NCI-H446 treated with DMSO at 0.1 percent for 48 hours (cell line): ENCODE results near the gene ARSB.

Experiments used
- DNase-seq: peaks from one replicate; lab custom pipeline; 2025; lab: John Stamatoyannopoulos, UW

The ARSB gene

GRCh38 chr5:78985116-78985724 is at the start of gene ARSB:
ARSB (minus strand) TSS chr5:78985310; CDS start chr5:78985248, 62 bp downstream.
- DNase-seq, result peak; percentile 8

DNA sequence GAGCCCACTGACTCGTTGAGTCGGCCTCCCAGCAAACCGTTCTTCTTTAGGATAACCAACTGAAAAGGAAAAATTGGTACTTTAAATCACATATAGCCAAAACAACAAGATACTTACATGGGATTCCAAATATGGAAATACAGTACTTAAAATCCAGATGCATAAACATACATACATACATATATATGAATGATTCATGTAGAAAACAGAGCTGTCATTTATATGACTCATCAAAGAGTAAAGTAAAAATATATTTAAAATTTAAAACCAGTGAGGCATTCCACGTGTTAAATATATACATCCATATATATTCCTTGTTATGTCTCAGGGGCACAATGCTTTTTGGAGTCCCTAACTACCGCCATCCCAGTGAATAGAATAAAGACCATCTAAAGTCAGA is 47.7 kb upstream of the ARSB start:
- DNase-seq, result no peak

DNA sequence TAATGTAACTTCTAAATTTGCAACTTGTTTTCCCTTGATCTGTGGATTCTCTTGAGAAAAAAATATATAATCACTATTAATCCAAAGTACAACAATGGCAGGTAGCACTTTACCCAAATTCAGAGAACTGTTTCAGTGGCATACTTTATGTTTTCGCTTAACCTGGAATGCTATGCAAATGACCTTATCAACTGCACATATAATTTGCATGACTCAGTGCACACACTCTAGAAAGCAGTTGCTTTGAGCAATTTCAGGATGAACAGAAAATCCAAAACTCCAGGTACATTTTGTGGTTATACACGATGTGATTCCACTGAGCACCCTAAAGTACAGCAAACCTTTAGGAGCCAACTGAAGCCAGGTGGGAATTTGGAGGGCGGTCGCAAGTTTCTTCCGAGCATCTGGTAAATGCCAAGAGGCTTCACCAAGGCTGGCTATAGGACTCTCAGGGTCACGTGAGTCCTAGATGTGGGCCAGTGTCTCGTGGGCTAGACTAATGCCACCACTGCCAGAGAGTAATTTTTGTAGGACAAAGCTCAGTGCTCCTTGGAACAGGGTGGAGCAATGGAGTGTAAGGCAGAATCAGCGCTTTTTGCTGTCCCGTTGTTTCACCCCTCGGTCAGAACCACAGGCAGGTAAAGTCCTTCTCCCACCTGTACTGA is 47.1 kb upstream of the ARSB start:
- no peak for DNase-seq

DNA sequence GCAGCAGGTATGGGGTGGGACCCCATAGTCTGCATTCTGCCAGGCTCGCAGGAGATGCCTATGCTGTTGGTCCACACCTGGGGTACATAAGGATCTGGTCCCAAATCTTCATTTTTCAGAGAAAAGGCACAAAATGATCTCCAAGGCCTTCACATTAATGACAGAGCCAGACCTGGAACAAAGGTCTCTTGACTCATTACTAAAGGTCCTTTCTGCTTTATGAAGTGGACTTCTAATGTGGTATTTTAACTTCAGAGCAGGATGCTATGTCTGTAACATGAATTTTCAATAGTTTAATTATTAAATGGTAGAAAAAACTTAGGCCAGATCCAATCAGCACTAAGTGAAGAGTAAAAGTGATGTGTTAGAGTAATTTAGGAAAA is 46.4 kb upstream of the ARSB start:
- DNase-seq, result no peak

GRCh38 chr5:79030663-79031484 is 45.8 kb upstream of the ARSB start:
- no peak for DNase-seq

DNA sequence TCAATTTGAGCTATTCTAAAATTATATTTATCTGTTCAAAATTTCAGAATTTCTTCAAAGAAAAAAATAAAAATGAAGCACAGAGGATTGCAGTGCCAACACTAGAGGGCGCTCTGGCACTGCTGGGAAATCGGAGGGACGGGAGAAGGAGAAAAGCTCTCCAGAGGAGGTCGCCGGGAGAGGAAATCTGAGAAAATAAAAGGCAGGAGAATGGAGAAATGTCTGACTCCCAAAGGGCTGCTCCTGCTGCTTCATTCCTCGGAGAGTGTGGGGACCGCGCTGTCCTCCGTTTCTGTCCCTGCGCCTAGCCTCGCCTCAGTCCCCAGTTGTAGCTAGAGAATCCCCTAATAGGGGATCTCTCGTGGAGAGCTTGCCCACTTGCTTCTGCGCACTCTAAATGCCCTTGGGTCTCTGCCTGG is 40.0 kb upstream of the ARSB start:
- peak; percentile 5 for DNase-seq

- no peak for DNase-seq
Measured at GRCh38 chr5:79023947-79024346, 38.8 kb upstream of the ARSB start.

DNA sequence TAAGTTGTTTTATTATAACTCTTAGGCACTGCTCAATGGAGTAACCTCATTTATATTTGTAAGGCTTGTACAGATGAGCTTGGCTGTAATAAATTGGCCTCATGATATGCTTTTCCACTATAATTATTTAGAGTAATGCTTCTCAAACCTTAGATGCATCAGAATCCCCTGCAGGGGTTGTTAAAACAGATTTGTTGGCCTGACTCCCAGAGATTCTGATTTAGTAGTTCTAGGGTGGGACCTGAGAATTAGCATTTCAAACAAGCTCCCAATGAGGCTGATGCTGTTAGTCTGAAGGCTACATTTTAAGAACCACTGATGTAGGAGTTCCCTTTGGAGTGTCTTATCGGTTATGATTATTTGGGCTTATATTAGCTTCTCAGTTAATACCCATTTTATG is 38.2 kb upstream of the ARSB start:
- no peak for DNase-seq

GRCh38 chr5:79022771-79023170 is 37.7 kb upstream of the ARSB start:
- DNase-seq, result no peak

DNA sequence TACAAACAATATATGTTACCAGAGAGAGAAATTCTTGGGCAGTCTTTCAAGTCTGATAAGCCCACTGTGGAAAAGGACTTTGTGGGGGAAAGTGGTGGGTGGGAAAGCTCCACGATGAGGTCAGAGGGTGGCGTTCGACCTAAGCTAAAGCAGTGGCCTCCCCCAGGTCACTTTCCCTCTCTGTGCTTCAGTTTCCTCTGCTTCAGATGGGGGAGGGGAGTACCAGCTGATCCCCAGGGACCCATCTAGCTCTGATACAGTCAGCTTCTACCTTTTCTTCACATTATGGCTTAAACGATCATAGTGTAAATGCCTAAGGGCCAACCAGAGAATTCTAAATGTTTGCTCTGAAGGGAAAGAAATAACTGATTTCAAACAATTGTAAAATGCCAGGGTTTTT is 36.6 kb upstream of the ARSB start:
- no peak for DNase-seq

GRCh38 chr5:79020861-79021561 is 35.9 kb upstream of the ARSB start:
- peak; percentile 50 for DNase-seq

GRCh38 chr5:79014631-79015030 is 29.5 kb upstream of the ARSB start:
- no peak for DNase-seq

DNA sequence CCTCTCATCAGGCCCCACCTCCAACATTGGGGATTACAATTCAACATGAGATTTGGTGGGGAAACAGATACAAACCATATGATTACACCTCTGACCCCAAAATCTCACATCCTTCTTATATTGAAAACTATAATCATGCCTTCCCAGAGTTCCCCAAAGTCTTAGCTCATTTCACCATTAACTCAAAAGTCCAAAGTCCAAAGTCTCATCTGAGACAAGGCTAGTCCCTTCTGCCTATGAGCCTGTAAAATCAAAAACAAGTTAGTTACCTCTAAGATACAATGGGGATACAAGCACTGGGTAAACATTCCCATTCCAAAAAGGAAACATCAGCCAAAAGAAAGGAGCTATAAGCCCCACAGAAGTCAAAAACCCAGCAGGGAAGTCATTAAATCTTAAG is 26.8 kb upstream of the ARSB start:
- DNase-seq, result no peak

DNA sequence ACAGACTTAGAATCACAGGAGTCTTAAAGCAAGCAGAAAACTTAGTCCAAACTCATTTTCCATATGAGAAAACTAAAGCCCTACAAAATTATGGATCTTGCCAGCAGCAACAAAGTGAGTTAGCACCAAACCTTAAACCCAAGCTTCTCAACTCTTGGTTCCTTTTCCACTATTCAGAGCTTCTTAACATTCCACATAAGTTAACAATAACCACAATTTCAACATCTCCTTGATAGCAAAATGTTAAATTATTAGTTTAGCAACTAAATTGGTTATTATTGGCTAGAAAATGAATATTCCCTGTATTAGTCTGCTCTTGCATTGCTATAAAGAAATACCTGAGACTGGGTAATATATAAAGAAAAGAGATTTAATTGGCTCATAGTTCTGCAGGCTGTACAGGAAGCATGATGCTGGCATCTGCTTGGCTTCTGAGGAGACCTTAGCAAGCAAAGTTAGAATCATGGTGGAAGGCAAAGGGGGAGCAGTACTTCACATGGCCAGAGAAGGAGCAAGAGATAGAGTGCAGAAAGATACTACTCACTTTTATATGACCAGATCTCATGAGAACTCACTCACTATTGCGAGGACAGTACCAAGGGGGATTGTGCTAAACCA is 26.2 kb upstream of the ARSB start:
- DNase-seq, result no peak

DNA sequence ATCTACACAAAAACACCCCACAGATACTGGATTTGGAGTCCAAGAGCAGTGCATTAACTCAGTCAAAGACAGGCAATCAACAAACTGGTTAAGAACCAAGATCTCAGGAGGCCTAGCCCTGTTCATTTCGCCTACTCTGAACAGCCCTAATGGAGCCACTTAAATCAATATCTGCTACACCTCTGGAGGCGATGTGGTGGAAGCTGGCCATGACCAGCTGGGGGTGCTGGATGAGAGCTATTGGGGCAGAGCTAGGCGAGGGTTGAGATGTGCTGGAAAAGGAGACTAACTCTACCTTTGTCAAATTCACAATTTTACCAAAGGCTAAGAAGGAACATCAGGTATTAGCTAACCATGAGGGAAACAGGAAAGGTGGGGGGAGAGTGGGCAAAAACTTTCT is 23.3 kb upstream of the ARSB start:
- DNase-seq, result no peak

DNA sequence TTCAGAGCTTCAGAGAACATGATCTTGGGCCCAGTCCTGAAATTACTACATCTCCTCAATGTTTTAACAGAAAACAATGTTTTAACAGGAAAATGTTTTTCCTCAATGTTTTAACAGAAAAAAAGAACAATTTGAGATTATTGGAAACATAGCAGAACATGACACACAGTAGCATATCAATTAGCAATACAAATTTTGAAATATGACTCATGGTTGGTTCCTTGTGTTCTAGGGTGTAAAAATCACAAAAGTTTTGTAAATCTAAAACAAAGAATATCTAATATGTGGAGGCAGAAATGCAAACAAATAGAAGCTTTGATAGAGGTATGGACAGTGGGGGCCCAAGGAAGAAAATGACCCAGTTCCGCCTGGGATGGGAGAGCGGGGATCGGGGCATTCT is 22.8 kb upstream of the ARSB start:
- no peak for DNase-seq

- no peak for DNase-seq
Measured at GRCh38 chr5:79005936-79006631, 21.0 kb upstream of the ARSB start.

DNA sequence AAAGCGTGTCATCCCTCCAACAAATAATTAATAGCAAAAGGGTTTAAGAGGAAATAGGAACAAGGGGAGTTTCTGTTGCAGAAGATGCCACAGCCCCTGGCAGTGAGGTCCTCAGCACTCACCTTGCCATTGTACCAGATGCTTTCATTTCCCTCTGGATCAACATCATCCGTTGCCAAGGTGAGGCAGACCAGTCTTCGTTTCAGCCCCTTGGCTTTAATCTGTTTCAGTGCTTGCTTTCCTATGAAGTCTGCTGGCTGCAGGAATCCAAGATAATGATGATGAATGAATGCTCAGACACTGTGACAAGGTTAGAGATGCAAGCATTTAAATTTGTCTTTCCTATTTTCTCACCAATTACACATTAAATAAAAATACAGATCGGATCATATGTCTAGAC is 20.0 kb upstream of the ARSB start:
- DNase-seq, result no peak

DNA sequence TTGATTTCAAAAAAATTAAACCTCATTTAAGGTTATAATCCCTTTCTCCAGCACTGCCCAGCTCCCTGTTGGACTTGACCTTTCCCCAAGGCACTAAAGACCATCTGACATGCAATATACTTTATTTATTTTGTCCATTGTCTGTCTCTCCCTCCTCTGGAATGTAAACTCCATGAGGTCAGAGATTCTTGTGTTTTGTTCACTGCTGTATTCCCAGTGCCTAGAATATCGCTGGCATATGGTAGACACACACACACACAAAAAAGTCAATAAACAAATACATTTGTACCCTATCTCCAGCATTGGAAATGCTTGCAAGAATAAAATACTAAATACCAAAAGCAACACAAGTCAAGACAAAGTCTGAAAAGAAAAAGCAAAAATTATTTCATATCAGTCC is 17.3 kb upstream of the ARSB start:
- DNase-seq, result no peak

DNA sequence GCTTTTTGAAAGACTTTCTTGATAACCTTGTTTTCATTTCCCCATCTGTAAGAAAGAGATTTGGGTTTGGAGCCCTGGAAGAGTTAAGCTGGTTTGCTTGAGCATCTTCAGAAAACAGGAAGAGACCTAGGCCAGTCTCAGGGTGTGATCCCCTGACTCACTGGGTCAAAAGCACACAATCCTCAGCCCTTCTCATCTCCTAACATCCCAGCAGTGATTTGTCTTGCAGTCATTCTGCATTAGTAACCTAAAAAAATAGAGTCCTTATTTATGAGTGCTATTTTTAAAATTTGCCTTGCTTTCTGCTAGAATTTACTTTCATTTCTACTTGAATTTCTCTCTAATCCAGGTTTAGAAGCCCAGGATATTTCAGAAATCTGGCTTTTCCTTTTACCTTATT is 16.4 kb upstream of the ARSB start:
- no peak for DNase-seq

DNA sequence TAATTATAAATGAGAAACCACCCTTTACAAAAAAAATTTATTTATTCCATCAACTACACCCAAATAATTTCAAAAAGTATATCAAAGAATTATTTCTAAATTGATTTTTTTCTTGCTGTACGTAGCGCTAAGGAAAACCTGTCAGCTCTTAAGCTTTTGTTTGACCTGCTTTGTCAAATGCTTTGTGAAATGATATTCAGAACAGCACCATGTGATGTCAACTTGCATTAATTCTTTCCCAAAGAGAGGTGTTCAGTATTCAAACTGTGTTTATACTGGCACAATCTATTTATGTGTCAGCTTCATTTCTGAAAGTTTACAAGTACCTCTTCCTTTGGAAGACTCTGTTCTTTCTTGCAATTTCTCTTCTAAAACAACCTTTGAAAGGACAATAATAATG is 12.0 kb upstream of the ARSB start:
- DNase-seq, result no peak
